Fibroblast of lung (primary cell): ENCODE data around the gene STC2.

ENCODE experiments used
- CTCF ChIP-seq, 2 donors: IDR thresholded peaks in 1 of 2; conservative IDR thresholded peaks in 1 of 2; 1 replicate in 1 of 2; 2 replicates in 1 of 2; pipeline ENCODE4 v1.5.1; 2011 to 2012; ENCODE audit warnings: low read length in 2 of 2, control low read depth in 1 of 2, inconsistent platforms in 1 of 2, low read depth in 1 of 2, mild to moderate bottlenecking in 1 of 2
- EZH2 ChIP-seq: IDR thresholded peaks from 2 replicates; pipeline ENCODE4 v1.5.1; 2012; ENCODE audit warnings: low read length, control low read depth, mild to moderate bottlenecking; ENCODE audit errors: missing control alignments

- no peak for TF ChIP-seq CTCF (conservative IDR thresholded peaks at IDR 0.05 in 1 of 2, IDR thresholded peaks at IDR 0.05 in 1 of 2; ENCODE audit: low read depth in 1 of 2, low read length in 2 of 2)
- TF ChIP-seq EZH2: no peak
These were observed 37.6 kb downstream of the STC2 start for GRCh38 chr5:173290477-173291131.
